Measurements from ENCODE around the gene TSPOAP1. TPM values are rescaled to one million over a fixed set of nuclear protein-coding genes. Genes with fewer than 3 reads are reported as not detected.

Gene TSPOAP1
- total RNA-seq, 1 donor from 2014 or later, result 0.79 TPM

GRCh38 chr17:58302171-58302918 is 26.2 kb downstream of the TSPOAP1 start:
- Histone ChIP-seq H2AFZ (ENCODE audit: low read depth, low read length) (no peak overlapping the region), H3K4me1 (ENCODE audit: insufficient read depth, low read length) (no peaks in the 10 kb centered on the region), H3K27ac (ENCODE audit: low read depth, low read length) (no peak overlapping the region), H3K9me3 (ENCODE audit: insufficient read depth, low read depth, low read length) (no peaks in the 10 kb centered on the region), H3K9ac (ENCODE audit: low read length) (no peak overlapping the region), H3K4me2 (ENCODE audit: low read length) (no peak overlapping the region), H3K79me2 (ENCODE audit: insufficient read depth, low read length) (no peaks in the 10 kb centered on the region), H3K36me3 (ENCODE audit: insufficient read depth, low read length) (no peaks in the 10 kb centered on the region), H3K4me3 (ENCODE audit: insufficient read depth, low read depth, low read length) (no peak overlapping the region), H3K27me3 (ENCODE audit: insufficient read depth, low read length) (peaks cover 11% of the 10 kb centered on the region), H4K20me1 (ENCODE audit: insufficient read depth, low read length) (no peaks in the 10 kb centered on the region)
- no peak overlapping the region for H3K4me3 Mint-ChIP-seq (ENCODE audit: unreplicated experiment)
- DNase-seq (ENCODE audit: low read depth), result no peak
- FAIRE-seq, result no peak
- H3K4me1 Mint-ChIP-seq (ENCODE audit: low read depth, unreplicated experiment), result no peaks in the 10 kb centered on the region
- no peak overlapping the region for H3K27ac Mint-ChIP-seq (ENCODE audit: unreplicated experiment)
- no peak for TF ChIP-seq CTCF (IDR thresholded peaks at IDR 0.05; ENCODE audit: insufficient read depth, low read depth, low read length)
- TF ChIP-seq EZH2 (IDR thresholded peaks at IDR 0.05; ENCODE audit: insufficient read depth, low read length), result no peak
- peaks cover 16% of the 10 kb centered on the region for H3K27me3 Mint-ChIP-seq (ENCODE audit: low read depth, unreplicated experiment)
- no peaks in the 10 kb centered on the region for H3K36me3 Mint-ChIP-seq (ENCODE audit: low read depth, unreplicated experiment)
- H3K9me3 Mint-ChIP-seq (ENCODE audit: unreplicated experiment), result no peaks in the 10 kb centered on the region

GRCh38 chr17:58301504-58302150 is 27.0 kb downstream of the TSPOAP1 start:
- H3K36me3 Mint-ChIP-seq (ENCODE audit: low read depth, unreplicated experiment), result no peaks in the 10 kb centered on the region
- Histone ChIP-seq H4K20me1 (ENCODE audit: insufficient read depth, low read length) (no peaks in the 10 kb centered on the region), H3K9ac (ENCODE audit: low read length) (no peak overlapping the region), H3K27me3 (ENCODE audit: insufficient read depth, low read length) (peaks cover 11% of the 10 kb centered on the region), H3K79me2 (ENCODE audit: insufficient read depth, low read length) (no peaks in the 10 kb centered on the region), H3K9me3 (ENCODE audit: insufficient read depth, low read depth, low read length) (no peaks in the 10 kb centered on the region), H3K4me1 (ENCODE audit: insufficient read depth, low read length) (no peaks in the 10 kb centered on the region), H3K36me3 (ENCODE audit: insufficient read depth, low read length) (no peaks in the 10 kb centered on the region), H3K27ac (ENCODE audit: low read depth, low read length) (no peak overlapping the region), H2AFZ (ENCODE audit: low read depth, low read length) (no peak overlapping the region), H3K4me2 (ENCODE audit: low read length) (no peak overlapping the region), H3K4me3 (ENCODE audit: insufficient read depth, low read depth, low read length) (no peak overlapping the region)
- DNase-seq (ENCODE audit: low read depth) (no peak), FAIRE-seq (no peak)
- H3K27me3 Mint-ChIP-seq (ENCODE audit: low read depth, unreplicated experiment), result peaks cover 11% of the 10 kb centered on the region
- TF ChIP-seq EZH2 (IDR thresholded peaks at IDR 0.05; ENCODE audit: insufficient read depth, low read length) (no peak), CTCF (IDR thresholded peaks at IDR 0.05; ENCODE audit: insufficient read depth, low read depth, low read length) (no peak)
- no peak overlapping the region for H3K27ac Mint-ChIP-seq (ENCODE audit: unreplicated experiment)
- H3K4me3 Mint-ChIP-seq (ENCODE audit: unreplicated experiment), result no peak overlapping the region
- no peaks in the 10 kb centered on the region for H3K9me3 Mint-ChIP-seq (ENCODE audit: unreplicated experiment)
- no peaks in the 10 kb centered on the region for H3K4me1 Mint-ChIP-seq (ENCODE audit: low read depth, unreplicated experiment)

- no peak overlapping the region for H3K4me2 ChIP-seq (ENCODE audit: low read length)
- DNase-seq (ENCODE audit: low read depth) (no peak), FAIRE-seq (no peak)
- Mint-ChIP-seq H3K36me3 (ENCODE audit: low read depth, unreplicated experiment) (no peaks in the 10 kb centered on the region), H3K9me3 (ENCODE audit: unreplicated experiment) (no peaks in the 10 kb centered on the region), H3K4me3 (ENCODE audit: unreplicated experiment) (no peak overlapping the region), H3K4me1 (ENCODE audit: low read depth, unreplicated experiment) (no peaks in the 10 kb centered on the region), H3K27me3 (ENCODE audit: low read depth, unreplicated experiment) (peaks cover 3% of the 10 kb centered on the region), H3K27ac (ENCODE audit: unreplicated experiment) (no peak overlapping the region)
- no peak overlapping the region for H3K4me3 ChIP-seq (ENCODE audit: insufficient read depth, low read depth, low read length)
- no peak overlapping the region for H3K27ac ChIP-seq (ENCODE audit: low read depth, low read length)
- peaks cover 11% of the 10 kb centered on the region for H3K27me3 ChIP-seq (ENCODE audit: insufficient read depth, low read length)
- H4K20me1 ChIP-seq (ENCODE audit: insufficient read depth, low read length), result no peaks in the 10 kb centered on the region
- H3K4me1 ChIP-seq (ENCODE audit: insufficient read depth, low read length), result no peaks in the 10 kb centered on the region
- no peak overlapping the region for H2AFZ ChIP-seq (ENCODE audit: low read depth, low read length)
- no peaks in the 10 kb centered on the region for H3K79me2 ChIP-seq (ENCODE audit: insufficient read depth, low read length)
- no peaks in the 10 kb centered on the region for H3K9me3 ChIP-seq (ENCODE audit: insufficient read depth, low read depth, low read length)
- TF ChIP-seq EZH2 (IDR thresholded peaks at IDR 0.05; ENCODE audit: insufficient read depth, low read length), result no peak
- TF ChIP-seq CTCF (IDR thresholded peaks at IDR 0.05; ENCODE audit: insufficient read depth, low read depth, low read length), result no peak
- no peak overlapping the region for H3K9ac ChIP-seq (ENCODE audit: low read length)
- no peaks in the 10 kb centered on the region for H3K36me3 ChIP-seq (ENCODE audit: insufficient read depth, low read length)
These were observed 28.3 kb downstream of the TSPOAP1 start for GRCh38 chr17:58300336-58300735.
